Sigmoid colon (tissue), 4 donors: ENCODE measurements around the gene CWC27.

Experiments
- CTCF ChIP-seq, 4 experiments: fragments of 450-650 bp in 3 of 4; fragments of 200-600 bp in 1 of 4; IDR thresholded peaks; one replicate each; pipeline ENCODE4 v1.5.1; 2016 to 2019; ENCODE audit warnings: antibody characterized with exemption in 4 of 4, mild to moderate bottlenecking in 3 of 4, moderate library complexity in 2 of 4
- EP300 ChIP-seq, 4 donors: sonication (generic); formaldehyde crosslinking; IDR thresholded peaks; one replicate each; pipeline ENCODE4 v1.6.1; 2017; ENCODE audit warnings: antibody characterized with exemption in 4 of 4
- POLR2A ChIP-seq, 2 donors: fragments of 450-650 bp; IDR thresholded peaks; one replicate each; pipeline ENCODE4 v1.6.1; 2016; ENCODE audit warnings: antibody characterized with exemption in 2 of 2, mild to moderate bottlenecking in 2 of 2, moderate library complexity in 2 of 2
- POLR2AphosphoS5 ChIP-seq, 4 donors: sonication (generic); formaldehyde crosslinking; IDR thresholded peaks; one replicate each; pipeline ENCODE4 v1.6.1; 2017; ENCODE audit warnings: antibody characterized with exemption in 4 of 4

DNA sequence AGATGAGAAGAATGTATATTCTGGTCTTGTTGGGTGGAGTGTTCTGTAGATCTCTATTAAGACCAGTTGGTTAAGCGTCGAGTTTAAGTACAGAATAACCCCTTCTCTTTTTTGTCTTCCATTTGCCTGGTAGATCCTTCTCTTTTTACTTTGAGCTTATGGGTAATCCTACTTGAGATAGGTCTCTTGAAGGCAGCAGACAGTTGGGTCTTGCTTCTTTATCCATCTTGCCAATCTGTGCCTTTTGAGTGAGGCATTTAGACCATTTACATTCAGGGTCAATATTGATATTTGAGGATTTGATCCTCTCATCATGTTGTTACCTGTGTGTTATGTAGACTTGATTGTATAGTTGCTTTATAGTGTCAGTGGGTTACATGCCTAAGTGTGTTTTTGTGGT, 152.7 kb downstream of the CWC27 start:
- TF ChIP-seq CTCF (IDR thresholded peaks at IDR 0.05), result no peak
- no peak for TF ChIP-seq EP300 (IDR thresholded peaks at IDR 0.05)
- no peak for TF ChIP-seq POLR2A (IDR thresholded peaks at IDR 0.05)
- no peak for TF ChIP-seq POLR2AphosphoS5 (IDR thresholded peaks at IDR 0.05)
